Measurements from ENCODE around the gene FAM118A.

- TF ChIP-seq CTCF (IDR thresholded peaks at IDR 0.05): no peak
- no peak for TF ChIP-seq POLR2A (IDR thresholded peaks at IDR 0.05)
Observed at GRCh38 chr22:45294030-45294429, 15.7 kb upstream of the FAM118A start.

All from right lobe of liver (tissue), 4 donors.